BLaER1 treated with 17β-estradiol and CSF1 and Interleukin-3, amounts not matched to agents 10 nM and 100 nM (cell line): ENCODE measurements around the gene INSM1.

Experiments
- H3K27ac ChIP-seq, 11 experiments: shearing (Covaris generic); formaldehyde crosslinking; 2 replicates each; pipeline ENCODE4 v1.8.1; 2022
- H3K27me3 ChIP-seq, 11 experiments: shearing (Covaris generic); formaldehyde crosslinking; 2 replicates each; pipeline ENCODE4 v1.8.1; 2022
- H3K36me3 ChIP-seq, 11 experiments: shearing (Covaris generic); formaldehyde crosslinking; 2 replicates each; pipeline ENCODE4 v1.8.1; 2022
- H3K4me1 ChIP-seq, 10 experiments: shearing (Covaris generic); formaldehyde crosslinking; 2 replicates each; pipeline ENCODE4 v1.8.1; 2022
- H3K4me2 ChIP-seq, 11 experiments: shearing (Covaris generic); formaldehyde crosslinking; 2 replicates each; pipeline ENCODE4 v1.8.1; 2022
- H3K4me3 ChIP-seq, 10 experiments: shearing (Covaris generic); formaldehyde crosslinking; 2 replicates each; pipeline ENCODE4 v1.8.1; 2022
- H3K9ac ChIP-seq, 11 experiments: shearing (Covaris generic); formaldehyde crosslinking; 2 replicates each; pipeline ENCODE4 v1.8.1; 2022
- H3K9me3 ChIP-seq, 11 experiments: shearing (Covaris generic); formaldehyde crosslinking; replicated peaks in 1 of 11; 2 replicates each; pipeline ENCODE4 v1.8.1; 2022
- H4K20me1 ChIP-seq, 11 experiments: shearing (Covaris generic); formaldehyde crosslinking; 2 replicates each; pipeline ENCODE4 v1.8.1; 2022
- Cebpa-rat ChIP-seq, 11 experiments: shearing (Covaris generic); IDR thresholded peaks; 2 replicates each; pipeline ENCODE4 v1.8.1; 2022

Gene INSM1

GRCh38 chr20:20413810-20414281, 45.9 kb downstream of the INSM1 start:
- H3K36me3 ChIP-seq, result peaks cover 0 to 29% (median 7%) of the 10 kb centered on the region in 11 experiments; a peak in 6 of 22 replicates
- no peak overlapping the region for H3K4me2 ChIP-seq
- H3K27me3 ChIP-seq, result no peaks in the 10 kb centered on the region
- 0 out of 20 replicates have a peak, but pooled peaks cover 0 to 7% (median 0%) of the 10 kb centered on the region in 10 experiments for H3K4me1 ChIP-seq
- H3K9me3 ChIP-seq, result no peaks in the 10 kb centered on the region
- no peak overlapping the region for H3K27ac ChIP-seq
- peaks cover 0 to 9% (median 0%) of the 10 kb centered on the region in 11 experiments; a peak in 1 of 22 replicates for H4K20me1 ChIP-seq
- H3K4me3 ChIP-seq, result no peak overlapping the region
- TF ChIP-seq Cebpa-rat (IDR thresholded peaks at IDR 0.05), result no peak
- H3K9ac ChIP-seq, result no peak overlapping the region

- TF ChIP-seq Cebpa-rat (IDR thresholded peaks at IDR 0.05), result no peak
Measured at GRCh38 chr20:20414640-20415220, 46.8 kb downstream of the INSM1 start.

GRCh38 chr20:20415321-20415720, 47.4 kb downstream of the INSM1 start:
- Histone ChIP-seq H4K20me1 (peaks cover 0 to 9% (median 0%) of the 10 kb centered on the region in 11 experiments; a peak in 1 of 22 replicates), H3K9me3 (no peaks in the 10 kb centered on the region), H3K9ac (no peak overlapping the region), H3K4me2 (no peak overlapping the region), H3K4me3 (no peak overlapping the region), H3K4me1 (0 out of 20 replicates have a peak, but pooled peaks cover 0 to 7% (median 0%) of the 10 kb centered on the region in 10 experiments), H3K36me3 (peaks cover 0 to 18% (median 7%) of the 10 kb centered on the region in 11 experiments; a peak in 5 of 22 replicates), H3K27me3 (no peaks in the 10 kb centered on the region), H3K27ac (no peak overlapping the region)
- TF ChIP-seq Cebpa-rat (IDR thresholded peaks at IDR 0.05), result no peak

More at GRCh38 chr20:20414640-20415220, 46.8 kb downstream of the INSM1 start:
- Histone ChIP-seq H3K4me2 (no peak overlapping the region), H4K20me1 (peaks cover 0 to 9% (median 0%) of the 10 kb centered on the region in 11 experiments; a peak in 1 of 22 replicates), H3K36me3 (peaks cover 0 to 20% (median 7%) of the 10 kb centered on the region in 11 experiments; a peak in 5 of 22 replicates), H3K27me3 (no peaks in the 10 kb centered on the region), H3K4me1 (0 out of 20 replicates have a peak, but pooled peaks cover 0 to 7% (median 0%) of the 10 kb centered on the region in 10 experiments), H3K9ac (no peak overlapping the region), H3K4me3 (no peak overlapping the region), H3K9me3 (no peaks in the 10 kb centered on the region), H3K27ac (no peak overlapping the region)

- no peak overlapping the region for H3K4me2 ChIP-seq
- H3K27me3 ChIP-seq, result no peaks in the 10 kb centered on the region
- H4K20me1 ChIP-seq, result peaks cover 0 to 6% (median 0%) of the 10 kb centered on the region in 11 experiments; a peak in 1 of 22 replicates
- H3K9me3 ChIP-seq, result no peaks in the 10 kb centered on the region
- peaks cover 0 to 15% (median 4%) of the 10 kb centered on the region in 11 experiments; a peak in 6 of 22 replicates for H3K36me3 ChIP-seq
- H3K9ac ChIP-seq, result no peak overlapping the region
- H3K4me1 ChIP-seq, result 0 out of 20 replicates have a peak, but pooled peaks cover 0 to 2% (median 0%) of the 10 kb centered on the region in 10 experiments
- no peak overlapping the region for H3K4me3 ChIP-seq
- no peak overlapping the region for H3K27ac ChIP-seq
- TF ChIP-seq Cebpa-rat (IDR thresholded peaks at IDR 0.05), result no peak
Measured at GRCh38 chr20:20417876-20418676, 50.2 kb downstream of the INSM1 start.
